HCT116 (cell line): Measurements from ENCODE around the gene MAPK8IP3. TPM values are rescaled to one million over a fixed set of nuclear protein-coding genes. Genes with fewer than 3 reads are reported as not detected.

Experiments
- ATAC-seq: fragments of 200-7000 bp; cut with Tn5 transposase; 2 replicates; pipeline ENCODE4 v1.9.1; 2020; ENCODE audit warnings: mild to moderate bottlenecking, moderate library complexity
- BruUV-seq: library from RNA; stranded (reverse); fragments of 400-500 nt; replicated peaks from 2 replicates; lab custom pipeline; 2021; lab: Mats Ljungman, UMichigan
- CTCF ChIA-PET: fragments of 300-600 bp; sonication (Branson Sonifier 250); formaldehyde crosslinking; loops from one replicate; lab custom pipeline; 2021; ENCODE audit warnings: antibody characterized with exemption; lab: Charles Lee
- POLR2A ChIA-PET: fragments of 300-600, 350-600 bp; sonication (Branson Sonifier 250); formaldehyde crosslinking; loops from one replicate; lab custom pipeline; 2021; ENCODE audit warnings: antibody characterized with exemption; lab: Charles Lee
- RAD21 ChIA-PET, 2 experiments: fragments of 300-600 bp; sonication (Branson Sonifier 250); formaldehyde crosslinking; loops; one replicate each; lab custom pipeline; 2023; ENCODE audit warnings: low total read pairs in 2 of 2; ENCODE audit not compliant: uncharacterized antibody in 2 of 2, unreplicated experiment in 2 of 2, low non-redundant PET in 1 of 2; lab: Charles Lee
- DNase-seq: peaks from one replicate; pipeline ENCODE4 v3.0.0-alpha.2; 2010; ENCODE audit warnings: low read depth, low spot score
- H2AFZ ChIP-seq: fragments of 200-600 bp; shearing (Covaris generic), sonication (generic); 2 replicates; pipeline ENCODE4 v1.6.1; 2017; ENCODE audit warnings: low read depth, mixed run types, mixed read lengths, antibody characterized with exemption, low read length; ENCODE audit not compliant: poor library complexity, severe bottlenecking
- H3K27ac ChIP-seq: 2 replicates; pipeline ENCODE4 v1.5.1; 2012; ENCODE audit warnings: low read depth, low read length
- H3K27me3 ChIP-seq: fragments of 200-600 bp; sonication (generic); 2 replicates; pipeline ENCODE4 v1.6.1; 2016; ENCODE audit warnings: mixed run types, low read length, mixed read lengths; ENCODE audit not compliant: insufficient read depth
- H3K36me3 ChIP-seq, 2 experiments: fragments of 200-500 bp in 1 of 2; fragments of 200-600 bp in 1 of 2; sonication (Bioruptor generic) in 1 of 2; sonication (generic) in 1 of 2; 2 replicates each; pipeline versions ENCODE4 v1.5.1 to v1.6.1; 2014 to 2016; ENCODE audit warnings: low read length in 2 of 2, inconsistent platforms in 1 of 2, mixed read lengths in 1 of 2, mixed run types in 1 of 2; ENCODE audit not compliant: insufficient read depth in 2 of 2, control insufficient read depth in 1 of 2
- H3K4me1 ChIP-seq, 2 experiments: fragments of 200-600 bp in 1 of 2; sonication (generic) in 1 of 2; 2 replicates each; pipeline versions ENCODE4 v1.5.1 to v1.6.1; 2012 to 2017; ENCODE audit warnings: low read length in 2 of 2, inconsistent platforms in 1 of 2, mild to moderate bottlenecking in 1 of 2, mixed read lengths in 1 of 2, mixed run types in 1 of 2, moderate library complexity in 1 of 2; ENCODE audit not compliant: insufficient read depth in 2 of 2, control insufficient read depth in 1 of 2
- H3K4me2 ChIP-seq: fragments of 200-600 bp; sonication (generic); 2 replicates; pipeline ENCODE4 v1.6.1; 2017; ENCODE audit warnings: mixed run types, low read length, mixed read lengths
- H3K4me3 ChIP-seq, 2 experiments: fragments of 200-600 bp in 1 of 2; sonication (generic) in 1 of 2; replicated peaks in 1 of 2; 2 replicates each; pipeline ENCODE4 v1.5.1; 2011 to 2016; ENCODE audit warnings: low read length in 2 of 2, control low read depth in 1 of 2, low read depth in 1 of 2, mild to moderate bottlenecking in 1 of 2, mixed read lengths in 1 of 2, mixed run types in 1 of 2
- H3K79me2 ChIP-seq: fragments of 200-600 bp; sonication (generic); 2 replicates; pipeline ENCODE4 v1.6.1; 2017; ENCODE audit warnings: mild to moderate bottlenecking, mixed run types, low read length, moderate library complexity, mixed read lengths; ENCODE audit not compliant: insufficient read depth
- H3K9ac ChIP-seq: fragments of 200-600 bp; sonication (generic); 2 replicates; pipeline ENCODE4 v1.6.1; 2016; ENCODE audit warnings: low read length, mixed read lengths
- H3K9me2 ChIP-seq: fragments of 200-600 bp; sonication (generic), shearing (Covaris generic); 2 replicates; pipeline ENCODE4 v1.6.1; 2017; ENCODE audit warnings: mixed run types, mild to moderate bottlenecking, moderate library complexity; ENCODE audit not compliant: insufficient read depth
- H3K9me3 ChIP-seq, 2 experiments: fragments of 200-500 bp in 1 of 2; fragments of 200-600 bp in 1 of 2; sonication (Bioruptor generic) in 1 of 2; sonication (generic) in 1 of 2; 2 replicates each; pipeline ENCODE4 v1.6.1; 2014 to 2017; ENCODE audit warnings: low read length in 2 of 2, mixed read lengths in 2 of 2, inconsistent platforms in 1 of 2, low read depth in 1 of 2, mild to moderate bottlenecking in 1 of 2, mixed run types in 1 of 2, moderate library complexity in 1 of 2; ENCODE audit not compliant: control insufficient read depth in 1 of 2, insufficient read depth in 1 of 2
- H4K20me1 ChIP-seq: fragments of 200-600 bp; sonication (generic), shearing (Covaris generic); 2 replicates; pipeline ENCODE4 v1.6.1; 2017; ENCODE audit warnings: mixed run types, mild to moderate bottlenecking, moderate library complexity; ENCODE audit not compliant: insufficient read depth
- CEBPB ChIP-seq: IDR thresholded peaks from 2 replicates; pipeline ENCODE4 v1.6.1; 2012; ENCODE audit warnings: low read depth
- CTCF ChIP-seq, 3 experiments: fragments of 200-600 bp in 1 of 3; sonication (generic) in 1 of 3; IDR thresholded peaks in 2 of 3; conservative IDR thresholded peaks in 1 of 3; 2 replicates each; pipeline ENCODE4 v1.5.1; 2012 to 2017; ENCODE audit warnings: low read depth in 2 of 3, low read length in 2 of 3, antibody characterized with exemption in 1 of 3, borderline replicate concordance in 1 of 3, control low read depth in 1 of 3, mild to moderate bottlenecking in 1 of 3, mixed read lengths in 1 of 3, mixed run types in 1 of 3, moderate library complexity in 1 of 3; ENCODE audit not compliant: insufficient read depth in 1 of 3
- EGR1 ChIP-seq: IDR thresholded peaks from 2 replicates; pipeline ENCODE4 v1.6.1; 2012; ENCODE audit warnings: low read depth
- RAD21 ChIP-seq: IDR thresholded peaks from 2 replicates; pipeline ENCODE4 v1.6.1; 2012; ENCODE audit warnings: low read depth, mild to moderate bottlenecking
- ZBTB33 ChIP-seq: IDR thresholded peaks from 2 replicates; pipeline ENCODE4 v1.6.1; 2011; ENCODE audit warnings: mild to moderate bottlenecking, low read length, moderate library complexity; ENCODE audit not compliant: insufficient replicate concordance; ENCODE audit errors: extremely low read depth
- ZNF274 ChIP-seq: fragments of 200-500 bp; sonication (Bioruptor generic); IDR thresholded peaks from 2 replicates; pipeline ENCODE4 v1.6.1; 2014; ENCODE audit warnings: mild to moderate bottlenecking, low read depth, low read length, inconsistent platforms
- intact Hi-C: fragments of 100-400 bp; cut with micrococcal nuclease; formaldehyde crosslinking; loops from 2 replicates; pipeline ENCODE4 v1.10.0; 2022
- total RNA-seq: library from RNA; stranded (reverse); gene quantifications from one replicate; pipeline ENCODE4 v1.2.1, GENCODE V29; 2021; ENCODE audit not compliant: unreplicated experiment

Gene MAPK8IP3
- total RNA-seq, 1 experiment from 2014 or later = 75.3 TPM

- no peak for ATAC-seq
- TF ChIP-seq RAD21 = no peak
- no peak for TF ChIP-seq ZBTB33
- TF ChIP-seq EGR1 = no peak
- no peak for TF ChIP-seq ZNF274
- TF ChIP-seq CEBPB = no peak
- TF ChIP-seq CTCF (IDR thresholded peaks at IDR 0.05 in 2 of 3, conservative IDR thresholded peaks at IDR 0.05 in 1 of 3; ENCODE audit: borderline replicate concordance in 1 of 3, insufficient read depth in 1 of 3, low read depth in 2 of 3, low read length in 2 of 3) = no peak
- BruUV-seq = no TSS peak
- H2AFZ ChIP-seq = no peak overlapping the region
- ChIA-PET RAD21 (no interaction called here), POLR2A (no interaction called here), CTCF (no interaction called here)
- no peak for DNase-seq
- no peak overlapping the region for H3K4me2 ChIP-seq
- H3K9me3 ChIP-seq = no peaks in the 10 kb centered on the region
- peaks cover 12% of the 10 kb centered on the region; the same call in 1 of the 2 replicates for H3K79me2 ChIP-seq
- H4K20me1 ChIP-seq = no peaks in the 10 kb centered on the region
- no peaks in the 10 kb centered on the region; a peak in 1 of 4 replicates for H3K36me3 ChIP-seq
- no peak overlapping the region for H3K4me3 ChIP-seq
- H3K9me2 ChIP-seq = no peaks in the 10 kb centered on the region
- no peak overlapping the region for H3K9ac ChIP-seq
- no peak overlapping the region for H3K27ac ChIP-seq
- H3K27me3 ChIP-seq = no peaks in the 10 kb centered on the region
- H3K4me1 ChIP-seq = no peaks in the 10 kb centered on the region
- intact Hi-C loops = no loop called here
Measured at GRCh38 chr16:1791256-1791942, 85.4 kb downstream of the MAPK8IP3 start.
